ENCODE measurements around the gene IVNS1ABP. TPM values are rescaled to one million over a fixed set of nuclear protein-coding genes. Genes with fewer than 3 reads are reported as not detected.

Gene IVNS1ABP
- total and polyA plus RNA-seq, 2 of the 13 experiments (the other 11 are each of a cell fraction or from before 2014, with no cell fraction given) = 49.1 to 51.7 TPM

- TF ChIP-seq, protein P1, sequence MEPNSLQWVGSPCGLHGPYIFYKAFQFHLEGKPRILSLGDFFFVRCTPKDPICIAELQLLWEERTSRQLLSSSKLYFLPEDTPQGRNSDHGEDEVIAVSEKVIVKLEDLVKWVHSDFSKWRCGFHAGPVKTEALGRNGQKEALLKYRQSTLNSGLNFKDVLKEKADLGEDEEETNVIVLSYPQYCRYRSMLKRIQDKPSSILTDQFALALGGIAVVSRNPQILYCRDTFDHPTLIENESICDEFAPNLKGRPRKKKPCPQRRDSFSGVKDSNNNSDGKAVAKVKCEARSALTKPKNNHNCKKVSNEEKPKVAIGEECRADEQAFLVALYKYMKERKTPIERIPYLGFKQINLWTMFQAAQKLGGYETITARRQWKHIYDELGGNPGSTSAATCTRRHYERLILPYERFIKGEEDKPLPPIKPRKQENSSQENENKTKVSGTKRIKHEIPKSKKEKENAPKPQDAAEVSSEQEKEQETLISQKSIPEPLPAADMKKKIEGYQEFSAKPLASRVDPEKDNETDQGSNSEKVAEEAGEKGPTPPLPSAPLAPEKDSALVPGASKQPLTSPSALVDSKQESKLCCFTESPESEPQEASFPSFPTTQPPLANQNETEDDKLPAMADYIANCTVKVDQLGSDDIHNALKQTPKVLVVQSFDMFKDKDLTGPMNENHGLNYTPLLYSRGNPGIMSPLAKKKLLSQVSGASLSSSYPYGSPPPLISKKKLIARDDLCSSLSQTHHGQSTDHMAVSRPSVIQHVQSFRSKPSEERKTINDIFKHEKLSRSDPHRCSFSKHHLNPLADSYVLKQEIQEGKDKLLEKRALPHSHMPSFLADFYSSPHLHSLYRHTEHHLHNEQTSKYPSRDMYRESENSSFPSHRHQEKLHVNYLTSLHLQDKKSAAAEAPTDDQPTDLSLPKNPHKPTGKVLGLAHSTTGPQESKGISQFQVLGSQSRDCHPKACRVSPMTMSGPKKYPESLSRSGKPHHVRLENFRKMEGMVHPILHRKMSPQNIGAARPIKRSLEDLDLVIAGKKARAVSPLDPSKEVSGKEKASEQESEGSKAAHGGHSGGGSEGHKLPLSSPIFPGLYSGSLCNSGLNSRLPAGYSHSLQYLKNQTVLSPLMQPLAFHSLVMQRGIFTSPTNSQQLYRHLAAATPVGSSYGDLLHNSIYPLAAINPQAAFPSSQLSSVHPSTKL (CRISPR knock-in tag; IDR thresholded peaks at IDR 0.05) = peak; percentile 79
- TF ChIP-seq DPF2 (CRISPR knock-in tag; IDR thresholded peaks at IDR 0.05; ENCODE audit: borderline replicate concordance, low read depth) (peak; percentile 69; the same call in 1 of the 2 replicates), ZFY (CRISPR knock-in tag; IDR thresholded peaks at IDR 0.05) (peak; percentile 23; the same call in 1 of the 2 replicates), PRDM4 (CRISPR knock-in tag; IDR thresholded peaks at IDR 0.05; ENCODE audit: borderline replicate concordance) (no peak), EHMT2 (IDR thresholded peaks at IDR 0.05; ENCODE audit: borderline replicate concordance, low read depth, low read length) (0 out of 2 replicates have a peak, but pooled peaks have one; percentile 54), ZNF143 (CRISPR knock-in tag; IDR thresholded peaks at IDR 0.05) (peak; percentile 80), GATAD2A (CRISPR knock-in tag; IDR thresholded peaks at IDR 0.05) (peak; percentile 69), SAFB2 (CRISPR knock-in tag; IDR thresholded peaks at IDR 0.05; ENCODE audit: borderline replicate concordance, low read depth) (no peak), ZNF644 (CRISPR knock-in tag; IDR thresholded peaks at IDR 0.05; ENCODE audit: low read depth) (peak; percentile 37; the same call in 1 of the 2 replicates), NCOR1 (IDR thresholded peaks at IDR 0.05; ENCODE audit: borderline replicate concordance, low read length) (peak; percentile 54; the same call in 1 of the 2 replicates)
- TF ChIP-seq, protein P2, sequence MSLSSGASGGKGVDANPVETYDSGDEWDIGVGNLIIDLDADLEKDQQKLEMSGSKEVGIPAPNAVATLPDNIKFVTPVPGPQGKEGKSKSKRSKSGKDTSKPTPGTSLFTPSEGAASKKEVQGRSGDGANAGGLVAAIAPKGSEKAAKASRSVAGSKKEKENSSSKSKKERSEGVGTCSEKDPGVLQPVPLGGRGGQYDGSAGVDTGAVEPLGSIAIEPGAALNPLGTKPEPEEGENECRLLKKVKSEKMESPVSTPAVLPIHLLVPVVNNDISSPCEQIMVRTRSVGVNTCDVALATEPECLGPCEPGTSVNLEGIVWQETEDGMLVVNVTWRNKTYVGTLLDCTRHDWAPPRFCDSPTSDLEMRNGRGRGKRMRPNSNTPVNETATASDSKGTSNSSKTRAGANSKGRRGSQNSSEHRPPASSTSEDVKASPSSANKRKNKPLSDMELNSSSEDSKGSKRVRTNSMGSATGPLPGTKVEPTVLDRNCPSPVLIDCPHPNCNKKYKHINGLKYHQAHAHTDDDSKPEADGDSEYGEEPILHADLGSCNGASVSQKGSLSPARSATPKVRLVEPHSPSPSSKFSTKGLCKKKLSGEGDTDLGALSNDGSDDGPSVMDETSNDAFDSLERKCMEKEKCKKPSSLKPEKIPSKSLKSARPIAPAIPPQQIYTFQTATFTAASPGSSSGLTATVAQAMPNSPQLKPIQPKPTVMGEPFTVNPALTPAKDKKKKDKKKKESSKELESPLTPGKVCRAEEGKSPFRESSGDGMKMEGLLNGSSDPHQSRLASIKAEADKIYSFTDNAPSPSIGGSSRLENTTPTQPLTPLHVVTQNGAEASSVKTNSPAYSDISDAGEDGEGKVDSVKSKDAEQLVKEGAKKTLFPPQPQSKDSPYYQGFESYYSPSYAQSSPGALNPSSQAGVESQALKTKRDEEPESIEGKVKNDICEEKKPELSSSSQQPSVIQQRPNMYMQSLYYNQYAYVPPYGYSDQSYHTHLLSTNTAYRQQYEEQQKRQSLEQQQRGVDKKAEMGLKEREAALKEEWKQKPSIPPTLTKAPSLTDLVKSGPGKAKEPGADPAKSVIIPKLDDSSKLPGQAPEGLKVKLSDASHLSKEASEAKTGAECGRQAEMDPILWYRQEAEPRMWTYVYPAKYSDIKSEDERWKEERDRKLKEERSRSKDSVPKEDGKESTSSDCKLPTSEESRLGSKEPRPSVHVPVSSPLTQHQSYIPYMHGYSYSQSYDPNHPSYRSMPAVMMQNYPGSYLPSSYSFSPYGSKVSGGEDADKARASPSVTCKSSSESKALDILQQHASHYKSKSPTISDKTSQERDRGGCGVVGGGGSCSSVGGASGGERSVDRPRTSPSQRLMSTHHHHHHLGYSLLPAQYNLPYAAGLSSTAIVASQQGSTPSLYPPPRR (CRISPR knock-in tag; IDR thresholded peaks at IDR 0.05; ENCODE audit: borderline replicate concordance) = 0 out of 2 replicates have a peak, but pooled peaks have one; percentile 20
- TF ChIP-seq, protein P3, sequence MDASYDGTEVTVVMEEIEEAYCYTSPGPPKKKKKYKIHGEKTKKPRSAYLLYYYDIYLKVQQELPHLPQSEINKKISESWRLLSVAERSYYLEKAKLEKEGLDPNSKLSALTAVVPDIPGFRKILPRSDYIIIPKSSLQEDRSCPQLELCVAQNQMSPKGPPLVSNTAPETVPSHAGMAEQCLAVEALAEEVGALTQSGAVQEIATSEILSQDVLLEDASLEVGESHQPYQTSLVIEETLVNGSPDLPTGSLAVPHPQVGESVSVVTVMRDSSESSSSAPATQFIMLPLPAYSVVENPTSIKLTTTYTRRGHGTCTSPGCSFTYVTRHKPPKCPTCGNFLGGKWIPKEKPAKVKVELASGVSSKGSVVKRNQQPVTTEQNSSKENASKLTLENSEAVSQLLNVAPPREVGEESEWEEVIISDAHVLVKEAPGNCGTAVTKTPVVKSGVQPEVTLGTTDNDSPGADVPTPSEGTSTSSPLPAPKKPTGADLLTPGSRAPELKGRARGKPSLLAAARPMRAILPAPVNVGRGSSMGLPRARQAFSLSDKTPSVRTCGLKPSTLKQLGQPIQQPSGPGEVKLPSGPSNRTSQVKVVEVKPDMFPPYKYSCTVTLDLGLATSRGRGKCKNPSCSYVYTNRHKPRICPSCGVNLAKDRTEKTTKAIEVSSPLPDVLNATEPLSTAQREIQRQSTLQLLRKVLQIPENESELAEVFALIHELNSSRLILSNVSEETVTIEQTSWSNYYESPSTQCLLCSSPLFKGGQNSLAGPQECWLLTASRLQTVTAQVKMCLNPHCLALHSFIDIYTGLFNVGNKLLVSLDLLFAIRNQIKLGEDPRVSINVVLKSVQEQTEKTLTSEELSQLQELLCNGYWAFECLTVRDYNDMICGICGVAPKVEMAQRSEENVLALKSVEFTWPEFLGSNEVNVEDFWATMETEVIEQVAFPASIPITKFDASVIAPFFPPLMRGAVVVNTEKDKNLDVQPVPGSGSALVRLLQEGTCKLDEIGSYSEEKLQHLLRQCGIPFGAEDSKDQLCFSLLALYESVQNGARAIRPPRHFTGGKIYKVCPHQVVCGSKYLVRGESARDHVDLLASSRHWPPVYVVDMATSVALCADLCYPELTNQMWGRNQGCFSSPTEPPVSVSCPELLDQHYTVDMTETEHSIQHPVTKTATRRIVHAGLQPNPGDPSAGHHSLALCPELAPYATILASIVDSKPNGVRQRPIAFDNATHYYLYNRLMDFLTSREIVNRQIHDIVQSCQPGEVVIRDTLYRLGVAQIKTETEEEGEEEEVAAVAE (CRISPR knock-in tag; IDR thresholded peaks at IDR 0.05; ENCODE audit: borderline replicate concordance) = 0 out of 2 replicates have a peak, but pooled peaks have one; percentile 28
These were observed 25.7 kb upstream of the IVNS1ABP start (continued) for GRCh38 chr1:185342672-185343259.

Data from HepG2 (cell line).